Stimulated activated CD8-positive, alpha-beta memory T cell treated with anti-CD3 and anti-CD28 coated beads, Interleukin-12 subunit alpha, Interleukin-12 subunit beta, amount 100 ng/mL, for 24 hours (primary cell): ENCODE measurements around the gene TRAT1.
"Not testable (repeated sequence)": the region's sequence is repeated elsewhere in the genome, so short reads cannot be mapped to it uniquely, and the experiment has no call there.

Source experiments
- DNase-seq: peaks from one replicate; pipeline ENCODE4 v3.0.0-alpha.2; 2020; ENCODE audit errors: extremely low read depth

TRAT1 gene

GRCh38 chr3:108822123-108822897 lies at the start of gene TRAT1:
TSS of gene TRAT1 (plus strand) at chr3:108822786. CDS start at chr3:108822928, 142 bp downstream.
- DNase-seq: no peak

DNA sequence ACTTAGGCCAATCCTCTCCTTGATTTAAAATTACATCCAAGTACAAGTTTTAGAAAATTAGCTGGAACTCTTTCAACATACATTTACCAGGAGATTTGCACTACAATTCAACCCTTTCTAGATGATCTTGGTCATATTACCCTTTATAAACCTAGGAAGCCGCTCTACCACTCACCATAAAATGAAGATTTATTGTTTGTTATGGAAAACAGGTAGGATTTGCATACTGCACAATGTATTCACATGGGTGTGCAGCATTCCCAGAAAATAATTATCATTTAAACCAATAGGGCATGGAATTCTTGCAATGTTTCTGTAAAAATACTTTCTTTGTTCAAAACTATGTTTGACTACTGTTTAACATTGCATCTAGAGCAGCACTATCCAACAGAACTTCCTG lies 46.9 kb upstream of the TRAT1 start:
- DNase-seq: no peak

GRCh38 chr3:108779496-108779895 lies 43.1 kb upstream of the TRAT1 start:
- DNase-seq: no peak

DNA sequence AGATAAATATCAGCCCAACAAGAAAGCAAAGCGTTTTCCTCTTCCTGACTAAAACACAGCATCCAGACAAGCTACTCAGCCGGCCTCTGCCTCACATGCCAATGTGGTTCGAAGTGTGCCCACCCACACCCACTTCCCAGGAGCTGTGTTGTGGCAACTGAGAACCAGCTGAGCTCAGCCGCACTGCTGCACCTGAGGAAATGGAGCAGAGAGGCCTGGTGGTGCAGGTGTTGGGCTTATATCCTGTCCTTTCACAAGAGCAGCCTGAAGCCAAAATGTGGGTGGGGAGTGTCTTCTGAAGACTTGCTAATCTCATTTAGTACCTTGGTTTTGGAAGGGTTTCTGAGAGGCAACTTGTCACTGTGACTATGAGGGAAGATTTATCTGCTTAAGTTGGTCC lies 42.4 kb upstream of the TRAT1 start:
- no peak for DNase-seq

- DNase-seq: no peak
Observed at GRCh38 chr3:108791473-108791872, 31.1 kb upstream of the TRAT1 start.

GRCh38 chr3:108804437-108804836 lies 18.1 kb upstream of the TRAT1 start:
- no peak for DNase-seq

DNA sequence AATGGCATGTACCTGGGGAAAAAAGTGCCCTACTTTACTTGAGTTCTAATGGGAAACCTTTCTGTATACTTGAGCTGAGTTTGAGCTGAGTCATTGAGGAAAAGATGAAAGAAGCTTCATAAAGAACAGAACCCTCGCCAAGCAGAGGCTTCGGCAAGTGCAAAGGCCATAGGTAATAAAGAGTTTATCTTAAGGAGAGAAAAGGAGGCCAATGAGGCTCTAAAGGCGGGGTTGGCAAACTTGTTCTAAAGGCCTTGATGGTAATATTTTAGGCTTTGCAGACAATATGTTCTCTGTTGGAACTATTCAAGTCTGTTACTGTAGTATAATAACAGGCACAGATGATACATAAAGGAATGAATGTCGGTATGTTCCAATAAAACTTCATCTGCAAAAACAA lies 17.6 kb upstream of the TRAT1 start:
- no peak for DNase-seq

DNA sequence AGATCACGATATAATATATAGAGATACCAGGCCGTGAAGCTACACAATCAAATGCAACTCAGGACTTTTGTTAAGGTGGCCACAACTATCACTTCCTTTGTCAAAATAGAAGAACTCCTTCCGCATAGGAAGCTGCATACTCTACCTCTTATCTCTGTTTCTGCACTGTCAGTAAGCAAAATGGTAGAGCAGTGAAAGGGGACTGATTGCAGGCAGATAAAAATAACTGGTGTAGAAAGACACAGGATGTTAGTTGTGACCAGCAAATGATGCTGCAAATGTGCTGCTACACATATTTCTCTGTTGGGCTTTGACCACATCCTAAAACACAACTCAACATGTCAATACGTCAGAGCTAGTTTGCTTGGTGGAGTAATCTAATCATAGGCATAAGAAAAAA lies 16.3 kb upstream of the TRAT1 start:
- no peak for DNase-seq

DNA sequence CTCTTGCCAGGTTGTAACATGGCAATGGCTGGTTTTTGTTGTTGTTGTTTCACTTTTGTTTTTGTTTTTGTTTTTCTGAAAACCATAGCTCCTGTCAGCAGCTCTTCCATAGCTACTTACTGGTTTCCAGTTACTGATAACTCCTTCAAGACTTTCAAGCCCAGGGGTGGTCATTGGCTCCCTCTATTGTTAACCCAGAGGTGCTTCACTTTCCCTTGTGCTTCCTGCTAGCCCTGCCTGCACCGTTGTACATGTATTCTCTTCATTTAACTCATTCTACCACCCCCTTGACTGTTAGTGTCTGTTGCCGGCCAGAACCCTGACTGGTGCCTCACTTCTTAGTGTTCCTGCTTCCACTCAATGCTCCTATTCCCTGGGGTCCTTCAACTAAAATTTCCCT lies 4.2 kb upstream of the TRAT1 start:
- no peak for DNase-seq

DNA sequence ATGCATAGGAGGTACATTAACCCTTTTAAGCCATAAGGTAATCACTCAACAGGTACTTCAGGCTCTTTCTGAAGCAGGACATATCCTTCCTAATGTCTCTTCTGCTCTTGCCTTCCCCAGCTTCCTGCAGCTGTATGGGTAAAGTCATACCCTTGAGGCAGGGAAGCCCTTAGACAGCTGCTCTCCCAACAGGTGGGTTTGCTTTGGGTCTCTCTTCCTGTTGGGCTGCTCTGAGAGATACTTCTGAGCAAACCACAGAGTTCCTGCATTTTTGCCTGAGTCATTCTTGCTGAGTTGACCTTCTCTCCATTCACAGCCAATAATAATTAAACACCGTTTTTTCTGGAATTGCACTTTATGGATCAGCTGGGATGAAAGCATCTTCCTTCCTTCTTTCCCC lies 2.0 kb upstream of the TRAT1 start:
- DNase-seq: no peak

DNA sequence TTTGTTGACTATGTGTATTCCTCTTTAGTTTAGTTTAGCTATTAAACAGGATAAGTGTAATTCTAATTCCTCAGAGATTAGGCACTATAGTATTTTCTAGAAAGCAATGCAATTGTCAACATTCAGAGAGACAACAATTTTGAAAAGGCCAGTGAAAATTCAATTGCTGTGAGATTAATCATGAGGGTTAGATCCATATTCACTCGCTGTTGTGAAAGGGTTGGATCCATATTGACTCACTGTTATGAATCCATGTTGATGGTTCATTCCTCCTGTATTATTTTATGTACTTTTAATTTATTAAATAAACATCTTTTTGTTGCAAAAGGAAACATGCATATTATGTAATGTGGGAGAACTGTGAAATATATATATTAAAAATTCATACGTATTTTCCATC lies 641 bp downstream of the TRAT1 start:
- no peak for DNase-seq

DNA sequence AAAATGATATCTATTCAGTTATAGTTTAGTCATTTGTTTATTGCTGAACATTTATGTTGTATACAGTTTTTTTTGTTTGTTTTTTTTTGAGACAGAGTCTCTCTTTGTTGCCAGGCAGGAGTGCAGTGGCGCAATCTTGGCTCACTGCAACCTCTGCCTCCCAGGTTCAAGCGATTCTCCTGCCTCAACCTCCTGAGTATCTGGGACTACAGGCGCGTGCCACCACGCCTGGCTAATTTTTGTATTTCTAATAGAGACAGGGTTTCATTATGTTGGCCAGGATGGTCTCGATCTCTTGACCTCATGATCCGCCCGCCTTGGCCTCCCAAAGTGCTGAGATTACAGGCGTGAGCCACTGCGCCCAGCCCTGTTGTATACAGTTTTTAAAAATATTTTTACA lies 1.2 kb downstream of the TRAT1 start:
- DNase-seq: not testable (repeated sequence)

DNA sequence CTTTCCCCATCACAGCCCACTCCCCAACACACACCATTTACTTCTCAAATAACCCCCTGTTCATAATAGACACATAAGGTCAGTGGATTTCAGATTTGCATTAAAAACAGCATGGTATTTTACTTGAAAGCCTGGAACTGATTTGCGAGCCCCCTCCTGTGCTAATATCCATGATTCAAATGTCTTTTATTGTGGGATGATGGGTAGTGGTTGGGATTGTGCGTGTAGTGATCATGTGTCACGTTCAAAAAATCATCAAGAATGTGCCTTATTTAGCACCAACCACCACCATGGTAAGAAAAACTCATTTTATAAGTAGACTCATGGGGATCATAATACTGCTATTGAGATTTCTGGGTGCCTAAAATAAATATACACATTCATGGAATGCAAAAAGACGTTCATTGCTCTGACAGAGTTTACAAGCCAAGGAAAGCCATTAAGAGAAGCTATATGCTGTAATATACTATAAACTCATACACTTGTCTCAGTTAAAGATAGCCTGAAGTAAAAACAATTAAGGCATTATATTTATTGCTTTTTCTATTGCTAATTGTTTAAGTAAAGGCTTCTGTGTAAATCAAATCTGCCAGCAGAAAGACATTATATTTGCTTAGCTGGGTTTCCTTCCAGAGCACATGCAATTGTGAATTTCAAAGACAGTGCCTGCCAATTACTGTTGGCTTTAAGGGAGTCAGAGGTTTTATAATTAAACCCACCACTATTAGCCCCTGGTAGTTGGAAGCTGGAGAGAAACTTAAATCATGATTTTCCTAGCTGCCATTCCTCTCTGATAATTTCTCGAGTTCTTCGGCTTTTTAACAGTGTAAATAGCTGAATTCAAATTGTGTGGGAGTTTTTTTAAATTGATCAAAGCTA lies 4.0 kb downstream of the TRAT1 start:
- DNase-seq: no peak

GRCh38 chr3:108830381-108830780 lies 7.8 kb downstream of the TRAT1 start:
- DNase-seq: no peak

- no peak for DNase-seq
Observed at GRCh38 chr3:108830991-108831614, 8.5 kb downstream of the TRAT1 start.

- DNase-seq: no peak
Observed at GRCh38 chr3:108833611-108834010, 11.0 kb downstream of the TRAT1 start.

DNA sequence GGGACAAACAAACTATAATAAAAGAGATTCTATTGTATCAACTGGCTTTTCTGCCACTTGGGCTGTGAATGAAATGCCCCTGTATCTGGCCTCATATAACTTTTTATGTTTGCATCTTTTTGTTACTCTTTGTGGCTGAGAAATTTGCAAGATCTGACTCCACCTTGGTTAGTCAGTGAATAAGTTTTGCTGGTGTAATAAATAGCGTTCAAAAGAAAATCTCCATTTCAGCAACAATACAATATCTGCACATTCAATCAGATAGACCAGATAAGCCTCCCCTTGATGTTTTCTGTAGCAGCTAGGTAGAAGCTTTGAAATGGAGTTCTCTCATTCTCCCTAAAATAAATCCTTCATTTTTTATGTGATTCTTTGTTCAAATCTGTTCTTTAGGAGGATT lies 12.0 kb downstream of the TRAT1 start:
- DNase-seq: no peak

- no peak for DNase-seq
Observed at GRCh38 chr3:108835101-108835500, 12.5 kb downstream of the TRAT1 start.

DNA sequence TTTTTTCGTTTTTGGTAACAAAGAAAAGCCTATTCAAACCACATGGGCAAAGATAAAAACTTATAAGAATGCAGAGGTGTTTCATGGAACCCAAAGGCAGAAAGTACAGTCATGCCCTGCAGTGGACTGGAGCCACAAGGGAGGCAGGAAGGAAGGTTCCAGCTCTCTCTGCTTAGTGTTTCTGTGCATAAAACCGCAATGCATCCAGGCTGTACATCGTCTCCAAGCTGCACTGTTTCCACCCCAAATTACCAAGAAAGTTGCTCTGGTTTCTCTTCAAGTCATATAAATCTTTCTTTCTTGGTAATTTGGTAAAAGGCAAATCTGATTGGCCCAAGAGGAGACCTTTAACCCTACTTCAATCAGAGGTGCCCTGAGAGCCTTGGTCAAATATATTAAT lies 15.8 kb downstream of the TRAT1 start:
- DNase-seq: no peak

- no peak for DNase-seq
Observed at GRCh38 chr3:108845709-108846293, 23.2 kb downstream of the TRAT1 start.

GRCh38 chr3:108847187-108847586 lies 24.6 kb downstream of the TRAT1 start:
- no peak for DNase-seq

GRCh38 chr3:108849075-108849474 lies 26.5 kb downstream of the TRAT1 start:
- no peak for DNase-seq
